Right atrium auricular region (tissue), 2 donors: Measurements from ENCODE around the gene BUD13. TPM values are rescaled to one million over a fixed set of nuclear protein-coding genes. Genes with fewer than 3 reads are reported as not detected.

Experiments used
- DNase-seq: peaks from one replicate; pipeline ENCODE4 v3.0.0-alpha.2; 2019; ENCODE audit warnings: low spot score
- H3K27ac ChIP-seq, 2 donors: fragments of 200-600 bp; sonication (generic); 1 replicate in 1 of 2; 2 replicates in 1 of 2; pipeline ENCODE4 v1.5.1; 2016 to 2019
- H3K27me3 ChIP-seq, 2 donors: fragments of 200-600 bp; sonication (generic); one replicate each; pipeline versions ENCODE4 v1.5.1 to v1.6.0; 2017 to 2019
- H3K36me3 ChIP-seq: fragments of 200-600 bp; sonication (generic); one replicate; pipeline ENCODE4 v1.5.1; 2016
- H3K4me1 ChIP-seq, 2 donors: fragments of 200-600 bp; sonication (generic); one replicate each; pipeline versions ENCODE4 v1.5.1 to v1.6.0; 2017 to 2019
- H3K4me3 ChIP-seq, 2 donors: fragments of 200-600 bp; sonication (generic); 1 replicate in 1 of 2; 2 replicates in 1 of 2; pipeline ENCODE4 v1.5.1; 2017 to 2019; ENCODE audit warnings: mild to moderate bottlenecking in 1 of 2, moderate library complexity in 1 of 2
- H3K9me3 ChIP-seq, 2 donors: fragments of 200-600 bp; sonication (generic); one replicate each; pipeline ENCODE4 v1.5.1; 2019
- CTCF ChIP-seq, 2 donors: fragments of 200-600 bp; sonication (generic); IDR thresholded peaks; one replicate each; pipeline ENCODE4 v1.5.1; 2019; ENCODE audit warnings: antibody characterized with exemption in 2 of 2
- total RNA-seq, 2 donors: library from RNA; depleted of rRNA; stranded (reverse); fragments of >200 nt; gene quantifications; one replicate each; pipeline ENCODE4 v1.1.0, GENCODE V29; 2016

Gene BUD13
- total RNA-seq, 2 donors from 2014 or later: 6.6 to 9.6 TPM

- H3K27ac ChIP-seq: peak within 1 kb of the TSS; percentile 82 to 89
- peaks cover 30% of the 10 kb centered on the region for H3K36me3 ChIP-seq
- H3K9me3 ChIP-seq: no peaks in the 10 kb centered on the region
- TF ChIP-seq CTCF (IDR thresholded peaks at IDR 0.05): peak in 1 of 2 donors; percentile 14
- H3K4me1 ChIP-seq: peaks cover 0 to 29% of the 10 kb centered on the region in 2 donors
- peak within 1 kb of the TSS; percentile 96 to 97 for H3K4me3 ChIP-seq
- peak; percentile 85 for DNase-seq
- no peaks in the 10 kb centered on the region for H3K27me3 ChIP-seq
Observed at GRCh38 chr11:116787786-116788486, 15.1 kb upstream of the BUD13 start, which contains the start of gene ZPR1. ZPR1 (minus strand) TSS chr11:116788023; CDS start chr11:116787990, 33 bp downstream.

- Histone ChIP-seq H3K9me3 (no peaks in the 10 kb centered on the region), H3K4me1 (peaks cover 0 to 29% of the 10 kb centered on the region in 2 donors), H3K36me3 (peaks cover 36% of the 10 kb centered on the region), H3K27ac (peak overlapping the region; percentile 82 to 89), H3K27me3 (no peaks in the 10 kb centered on the region), H3K4me3 (peak overlapping the region; percentile 96 to 97)
- no peak for TF ChIP-seq CTCF (IDR thresholded peaks at IDR 0.05)
- no peak for DNase-seq
Observed at GRCh38 chr11:116787436-116787785, 14.6 kb upstream of the BUD13 start.

GRCh38 chr11:116786966-116787365 lies 14.2 kb upstream of the BUD13 start:
- H3K36me3 ChIP-seq: peaks cover 40% of the 10 kb centered on the region
- peak overlapping the region in 1 of 2 donors; percentile 89 for H3K27ac ChIP-seq
- H3K4me3 ChIP-seq: peak overlapping the region; percentile 96 to 97
- peaks cover 0 to 29% of the 10 kb centered on the region in 2 donors for H3K4me1 ChIP-seq
- no peak for DNase-seq
- H3K27me3 ChIP-seq: no peaks in the 10 kb centered on the region
- no peak for TF ChIP-seq CTCF (IDR thresholded peaks at IDR 0.05)
- H3K9me3 ChIP-seq: no peaks in the 10 kb centered on the region

- H3K27ac ChIP-seq: no peak overlapping the region
- H3K27me3 ChIP-seq: no peaks in the 10 kb centered on the region
- no peak for TF ChIP-seq CTCF (IDR thresholded peaks at IDR 0.05)
- H3K4me1 ChIP-seq: peaks cover 0 to 24% of the 10 kb centered on the region in 2 donors
- no peak for DNase-seq
- peaks cover 46% of the 10 kb centered on the region for H3K36me3 ChIP-seq
- no peaks in the 10 kb centered on the region for H3K9me3 ChIP-seq
- no peak overlapping the region for H3K4me3 ChIP-seq
Observed at GRCh38 chr11:116786326-116786725, 13.5 kb upstream of the BUD13 start.

- DNase-seq: no peak
- no peak for TF ChIP-seq CTCF (IDR thresholded peaks at IDR 0.05)
- peaks cover 0 to 14% of the 10 kb centered on the region in 2 donors for H3K4me1 ChIP-seq
- H3K36me3 ChIP-seq: peaks cover 63% of the 10 kb centered on the region
- no peak overlapping the region for H3K4me3 ChIP-seq
- H3K9me3 ChIP-seq: no peaks in the 10 kb centered on the region
- no peak overlapping the region for H3K27ac ChIP-seq
- H3K27me3 ChIP-seq: no peaks in the 10 kb centered on the region
Observed at GRCh38 chr11:116782728-116783127, 9.9 kb upstream of the BUD13 start.
